Heart left ventricle (tissue), 13 donors: ENCODE data around the gene E2F6.

Experiments used
- CTCF ChIP-seq, 12 donors: fragments of 200-600 bp; sonication (generic) in 4 of 12; IDR thresholded peaks; one replicate each; pipeline versions ENCODE4 v1.5.0 to v1.8.0; 2018 to 2022; ENCODE audit warnings: antibody characterized with exemption in 12 of 12, mild to moderate bottlenecking in 5 of 12
- POLR2A ChIP-seq, 2 donors: fragments of 450-650 bp; IDR thresholded peaks; one replicate each; pipeline ENCODE4 v1.6.1; 2017; ENCODE audit warnings: antibody characterized with exemption in 2 of 2, mild to moderate bottlenecking in 2 of 2, moderate library complexity in 2 of 2
- donor health status: ischemic (EF 13 %, LVEDD 7.1; RV severe dilation, severe dysfunction).
- donor health status: DM: no; HTN: yes; CAD: no.
- donor health status: DM: no; HTN: no; CAD: no.
- donor health status: ischemic (EF 25% LVEDD 6.9; RV normal size, moderate dysfunction).
- donor health status: ischemic (EF 25% LVEDD 5.7; RV mildly dilated, moderate dysfunction).
- donor health status: ischemic (EF 35%, LVEDD 5.7; RV mildly dilated, moderate dysfunction).
- donor health status: nonischemic (EF 11% LVEDD 7.7; RV severe dilation, severe dysfunction).
- donor health status: DM: yes; HTN: yes; CAD: no.
- donor health status: PGD.
- donor health status: ischemic (EF 29% LVEDD 5.4; RV normal size, mild dysfunction).
- donor health status: nonischemic (EF 23%, LVEDD 6.1; RV moderate dilation, normal function).

- TF ChIP-seq CTCF (IDR thresholded peaks at IDR 0.05): no peak
- no peak for TF ChIP-seq POLR2A (IDR thresholded peaks at IDR 0.05)
Measured at GRCh38 chr2:11430729-11431128, 35.2 kb downstream of the E2F6 start.
